ENCODE data around the gene PPP1R13B.
A peak's percentile ranks its signal among the peaks of the same experiment; 100 is the strongest.

PPP1R13B gene

GRCh38 chr14:103728721-103729120, 118.7 kb downstream of the PPP1R13B start:
- no peak for DNase-seq (ENCODE audit: low spot score)

- DNase-seq (ENCODE audit: low spot score) = no peak
Observed at GRCh38 chr14:103728141-103728540, 119.2 kb downstream of the PPP1R13B start.

- DNase-seq (ENCODE audit: low spot score) = no peak
Observed at GRCh38 chr14:103727313-103727980, 119.9 kb downstream of the PPP1R13B start.

- DNase-seq (ENCODE audit: low spot score) = no peak
Observed at GRCh38 chr14:103726474-103726873, 120.9 kb downstream of the PPP1R13B start.

GRCh38 chr14:103725739-103726395, 121.5 kb downstream of the PPP1R13B start:
- no peak for DNase-seq (ENCODE audit: low spot score)

GRCh38 chr14:103725001-103725682, 122.2 kb downstream of the PPP1R13B start:
- no peak for DNase-seq (ENCODE audit: low spot score)

- DNase-seq (ENCODE audit: low spot score) = no peak
Observed at GRCh38 chr14:103724116-103724515, 123.3 kb downstream of the PPP1R13B start.

GRCh38 chr14:103723748-103724081, 123.7 kb downstream of the PPP1R13B start:
- DNase-seq (ENCODE audit: low spot score) = no peak

- no peak for DNase-seq (ENCODE audit: low spot score)
Observed at GRCh38 chr14:103721334-103722120, 125.8 kb downstream of the PPP1R13B start.

- DNase-seq (ENCODE audit: low spot score) = no peak
Observed at GRCh38 chr14:103719751-103720150, 127.6 kb downstream of the PPP1R13B start.

- DNase-seq (ENCODE audit: low spot score) = no peak
Observed at GRCh38 chr14:103718572-103718971, 128.8 kb downstream of the PPP1R13B start.

GRCh38 chr14:103716899-103717411, 130.4 kb downstream of the PPP1R13B start:
- DNase-seq (ENCODE audit: low spot score) = no peak

- no peak for DNase-seq (ENCODE audit: low spot score)
Observed at GRCh38 chr14:103716091-103716801, 131.1 kb downstream of the PPP1R13B start.

GRCh38 chr14:103715052-103716000, 132.0 kb downstream of the PPP1R13B start, which contains the start of the genes XRCC3 and ZFYVE21:
XRCC3 (minus strand) TSS chr14:103715451; CDS start chr14:103711087, 4,364 bp downstream.
ZFYVE21 (plus strand) TSS chr14:103715810; CDS start chr14:103715842, 32 bp downstream.
- DNase-seq (ENCODE audit: low spot score) = peak; percentile 100

- no peak for DNase-seq (ENCODE audit: low spot score)
Observed at GRCh38 chr14:103714063-103714724, 133.2 kb downstream of the PPP1R13B start.

GRCh38 chr14:103713304-103714062, 133.9 kb downstream of the PPP1R13B start:
- DNase-seq (ENCODE audit: low spot score) = no peak

- no peak for DNase-seq (ENCODE audit: low spot score)
Observed at GRCh38 chr14:103712633-103713247, 134.6 kb downstream of the PPP1R13B start.
